Tibial nerve (tissue), 3 donors: ENCODE data around the gene PDZD2.

ENCODE experiments used
- CTCF ChIP-seq, 5 experiments: fragments of 200-600 bp in 3 of 5; fragments of 450-650 bp in 2 of 5; sonication (generic) in 3 of 5; IDR thresholded peaks; one replicate each; pipeline ENCODE4 v1.5.1; 2016 to 2019; ENCODE audit warnings: antibody characterized with exemption in 5 of 5, mild to moderate bottlenecking in 3 of 5, moderate library complexity in 2 of 5
- POLR2A ChIP-seq, 2 donors: fragments of 450-650 bp; IDR thresholded peaks; one replicate each; pipeline ENCODE4 v1.6.1; 2017; ENCODE audit warnings: antibody characterized with exemption in 2 of 2, mild to moderate bottlenecking in 2 of 2, moderate library complexity in 2 of 2

- no peak for TF ChIP-seq POLR2A (IDR thresholded peaks at IDR 0.05)
- TF ChIP-seq CTCF (IDR thresholded peaks at IDR 0.05): no peak
Measured at GRCh38 chr5:31931874-31932273, 292.9 kb downstream of the PDZD2 start.
